ENCODE data around the gene NDUFAF2. TPM values are rescaled to one million over a fixed set of nuclear protein-coding genes. Genes with fewer than 3 reads are reported as not detected.

NDUFAF2 gene
- total RNA-seq, 2 donors from 2014 or later, result 20.9 to 36.0 TPM

- Histone ChIP-seq H3K4me3 (no peak overlapping the region), H3K4me1 (no peaks in the 10 kb centered on the region), H3K9ac (ENCODE audit: low read depth in 2 of 2, low read length in 2 of 2) (no peak overlapping the region), H3K9me3 (no peaks in the 10 kb centered on the region), H3K36me3 (no peaks in the 10 kb centered on the region), H3K27me3 (no peaks in the 10 kb centered on the region), H3K27ac (no peak overlapping the region)
- DNase-seq, result no peak
- TF ChIP-seq CTCF (IDR thresholded peaks at IDR 0.05), result no peak
- intact Hi-C loops (cut with DNase I), result no loop called here
Observed at GRCh38 chr5:61009907-61010306, 64.9 kb downstream of the NDUFAF2 start.

GRCh38 chr5:61010467-61011454 is 65.8 kb downstream of the NDUFAF2 start:
- no peak overlapping the region for H3K4me3 ChIP-seq
- no peak for TF ChIP-seq CTCF (IDR thresholded peaks at IDR 0.05)
- no peak overlapping the region for H3K27ac ChIP-seq
- no peak for DNase-seq
- no peaks in the 10 kb centered on the region for H3K9me3 ChIP-seq
- no peak overlapping the region for H3K9ac ChIP-seq (ENCODE audit: low read depth in 2 of 2, low read length in 2 of 2)
- no peaks in the 10 kb centered on the region for H3K36me3 ChIP-seq
- intact Hi-C loops (cut with DNase I), result no loop called here
- H3K27me3 ChIP-seq, result no peaks in the 10 kb centered on the region
- no peaks in the 10 kb centered on the region for H3K4me1 ChIP-seq

GRCh38 chr5:61018062-61018461 is 73.1 kb downstream of the NDUFAF2 start:
- no peak overlapping the region for H3K9ac ChIP-seq (ENCODE audit: low read depth in 2 of 2, low read length in 2 of 2)
- no peak overlapping the region for H3K27ac ChIP-seq
- intact Hi-C loops (cut with DNase I), result no loop called here
- no peaks in the 10 kb centered on the region for H3K9me3 ChIP-seq
- no peaks in the 10 kb centered on the region for H3K4me1 ChIP-seq
- no peak for TF ChIP-seq CTCF (IDR thresholded peaks at IDR 0.05)
- DNase-seq, result no peak
- no peaks in the 10 kb centered on the region for H3K27me3 ChIP-seq
- no peak overlapping the region for H3K4me3 ChIP-seq
- H3K36me3 ChIP-seq, result no peaks in the 10 kb centered on the region

- H3K9me3 ChIP-seq, result no peaks in the 10 kb centered on the region
- H3K27me3 ChIP-seq, result no peaks in the 10 kb centered on the region
- no peak overlapping the region for H3K9ac ChIP-seq (ENCODE audit: low read depth in 2 of 2, low read length in 2 of 2)
- no peak for DNase-seq
- H3K36me3 ChIP-seq, result no peaks in the 10 kb centered on the region
- no peak overlapping the region for H3K27ac ChIP-seq
- TF ChIP-seq CTCF (IDR thresholded peaks at IDR 0.05), result no peak
- intact Hi-C loops (cut with DNase I), result no loop called here
- H3K4me3 ChIP-seq, result no peak overlapping the region
- no peaks in the 10 kb centered on the region for H3K4me1 ChIP-seq
Observed at GRCh38 chr5:61019642-61020041, 74.6 kb downstream of the NDUFAF2 start.

- H3K27me3 ChIP-seq, result no peaks in the 10 kb centered on the region
- no peaks in the 10 kb centered on the region for H3K9me3 ChIP-seq
- H3K36me3 ChIP-seq, result no peaks in the 10 kb centered on the region
- no peak overlapping the region for H3K4me3 ChIP-seq
- DNase-seq, result no peak
- intact Hi-C loops (cut with DNase I), result no loop called here
- no peaks in the 10 kb centered on the region for H3K4me1 ChIP-seq
- H3K9ac ChIP-seq (ENCODE audit: low read depth in 2 of 2, low read length in 2 of 2), result no peak overlapping the region
- H3K27ac ChIP-seq, result no peak overlapping the region
- TF ChIP-seq CTCF (IDR thresholded peaks at IDR 0.05), result no peak
Observed at GRCh38 chr5:61020415-61020814, 75.4 kb downstream of the NDUFAF2 start.

All from colonic mucosa (tissue), 4 donors.